Erythroblast (primary cell): ENCODE measurements around the gene SPON1.

Source experiments
- DNase-seq, 2 experiments: peaks; one replicate each; lab custom pipeline; 2025; lab: John Stamatoyannopoulos, UW
- GATA1 ChIP-seq: IDR thresholded peaks from 2 replicates; pipeline ENCODE4 v1.6.1; 2011; ENCODE audit warnings: low read depth, mild to moderate bottlenecking, control low read depth, low read length, moderate library complexity
- POLR2A ChIP-seq: IDR thresholded peaks from 2 replicates; pipeline ENCODE4 v1.6.1; 2011; ENCODE audit warnings: mild to moderate bottlenecking, low read length

Gene SPON1

GRCh38 chr11:14184028-14184940 is 221.8 kb downstream of the SPON1 start:
- TF ChIP-seq GATA1 (no peak), POLR2A (no peak)
- no peak for DNase-seq

- no peak for DNase-seq
- TF ChIP-seq POLR2A (no peak), GATA1 (no peak)
Observed at GRCh38 chr11:14185461-14185860, 222.9 kb downstream of the SPON1 start.

GRCh38 chr11:14186046-14186775 is 223.7 kb downstream of the SPON1 start:
- DNase-seq = no peak
- no peak for TF ChIP-seq GATA1
- TF ChIP-seq POLR2A = no peak

GRCh38 chr11:14189874-14190273 is 227.4 kb downstream of the SPON1 start:
- DNase-seq = no peak
- TF ChIP-seq POLR2A = no peak
- no peak for TF ChIP-seq GATA1

- no peak for TF ChIP-seq POLR2A
- no peak for TF ChIP-seq GATA1
- no peak for DNase-seq
Observed at GRCh38 chr11:14190992-14191778, 228.7 kb downstream of the SPON1 start.

GRCh38 chr11:14193644-14194043 is 231.1 kb downstream of the SPON1 start:
- no peak for TF ChIP-seq POLR2A
- no peak for TF ChIP-seq GATA1
- no peak for DNase-seq

GRCh38 chr11:14202251-14203196 is 240.0 kb downstream of the SPON1 start:
- no peak for DNase-seq
- no peak for TF ChIP-seq POLR2A
- no peak for TF ChIP-seq GATA1

- no peak for TF ChIP-seq GATA1
- no peak for TF ChIP-seq POLR2A
- no peak for DNase-seq
Observed at GRCh38 chr11:14203321-14203720, 240.8 kb downstream of the SPON1 start.

GRCh38 chr11:14212986-14213385 is 250.5 kb downstream of the SPON1 start:
- DNase-seq = no peak
- no peak for TF ChIP-seq GATA1
- TF ChIP-seq POLR2A = no peak

- TF ChIP-seq POLR2A (no peak), GATA1 (no peak)
- no peak for DNase-seq
Observed at GRCh38 chr11:14218728-14219127, 256.2 kb downstream of the SPON1 start.

GRCh38 chr11:14223636-14224288 is 261.2 kb downstream of the SPON1 start:
- DNase-seq = no peak
- TF ChIP-seq GATA1 (no peak), POLR2A (no peak)

GRCh38 chr11:14224395-14224794 is 261.9 kb downstream of the SPON1 start:
- DNase-seq = no peak
- no peak for TF ChIP-seq GATA1
- TF ChIP-seq POLR2A = no peak
